B cell (primary cell): Measurements from ENCODE around the gene SSBP2.

ENCODE experiments used
- CTCF ChIP-seq: fragments of 200-600 bp; IDR thresholded peaks from one replicate; pipeline ENCODE4 v1.8.0; 2022; ENCODE audit warnings: antibody characterized with exemption, mild to moderate bottlenecking
- EZH2 ChIP-seq: IDR thresholded peaks from 2 replicates; pipeline ENCODE4 v1.6.1; 2012; ENCODE audit warnings: borderline replicate concordance, low read depth, mild to moderate bottlenecking, moderate library complexity, low read length; ENCODE audit not compliant: insufficient read depth, poor library complexity, severe bottlenecking

- TF ChIP-seq CTCF (no peak), EZH2 (no peak)
These were observed 1.7 kb upstream of the SSBP2 start for GRCh38 chr5:81752644-81752963.
